OCI-LY7 (cell line): ENCODE data around the gene ACYP2. TPM values are rescaled to one million over a fixed set of nuclear protein-coding genes. Genes with fewer than 3 reads are reported as not detected.

ENCODE experiments used
- BruUV-seq: library from RNA; stranded (reverse); fragments of 400-500 nt; replicated peaks from 2 replicates; lab custom pipeline; 2021; lab: Mats Ljungman, UMichigan
- CTCF ChIA-PET: fragments of 300-600 bp; sonication (Branson Sonifier 250); formaldehyde crosslinking; loops from one replicate; lab custom pipeline; 2022; ENCODE audit warnings: antibody characterized with exemption; ENCODE audit not compliant: unreplicated experiment; lab: Charles Lee
- POLR2A ChIA-PET: fragments of 300-600 bp; sonication (Branson Sonifier 250); formaldehyde crosslinking; loops from one replicate; lab custom pipeline; 2022; ENCODE audit warnings: antibody characterized with exemption; lab: Charles Lee
- DNase-seq: peaks from one replicate; pipeline ENCODE4 v3.0.0-alpha.2; 2015; ENCODE audit warnings: low spot score
- H2AFZ ChIP-seq: fragments of 200-600 bp; sonication (generic), shearing (Covaris generic); 2 replicates; pipeline ENCODE4 v1.6.1; 2014; ENCODE audit warnings: mild to moderate bottlenecking, antibody characterized with exemption, low read length, moderate library complexity
- H3K27ac ChIP-seq: fragments of 200-600 bp; sonication (generic); 2 replicates; pipeline ENCODE4 v1.5.1; 2014; ENCODE audit warnings: mixed run types, low read depth, mild to moderate bottlenecking, moderate library complexity, low read length, inconsistent platforms; ENCODE audit not compliant: poor library complexity, severe bottlenecking
- H3K36me3 ChIP-seq: fragments of 200-600 bp; sonication (generic); 2 replicates; pipeline ENCODE4 v1.6.1; 2014; ENCODE audit warnings: mild to moderate bottlenecking, antibody characterized with exemption, low read length, moderate library complexity, mixed read lengths; ENCODE audit not compliant: insufficient read depth
- H3K4me1 ChIP-seq: fragments of 200-600 bp; sonication (generic); 2 replicates; pipeline ENCODE4 v1.5.1; 2014; ENCODE audit warnings: mild to moderate bottlenecking, low read length; ENCODE audit not compliant: insufficient read depth, poor library complexity, severe bottlenecking
- H3K4me2 ChIP-seq: fragments of 200-600 bp; sonication (generic); 2 replicates; pipeline ENCODE4 v1.6.1; 2014; ENCODE audit warnings: mild to moderate bottlenecking, low read length
- H3K4me3 ChIP-seq: fragments of 200-600 bp; sonication (generic); 2 replicates; pipeline ENCODE4 v1.5.1; 2014; ENCODE audit warnings: mild to moderate bottlenecking, low read depth, low read length; ENCODE audit not compliant: poor library complexity, severe bottlenecking
- H3K79me2 ChIP-seq: fragments of 200-600 bp; sonication (generic); 2 replicates; pipeline ENCODE4 v1.6.1; 2016; ENCODE audit warnings: low read depth, mild to moderate bottlenecking, low read length, moderate library complexity, mixed read lengths; ENCODE audit not compliant: insufficient read depth
- H3K9me2 ChIP-seq: fragments of 200-600 bp; sonication (generic); 2 replicates; pipeline ENCODE4 v1.6.1; 2016; ENCODE audit warnings: mild to moderate bottlenecking, low read length, mixed read lengths; ENCODE audit not compliant: insufficient read depth
- H3K9me3 ChIP-seq: fragments of 200-600 bp; sonication (generic); 2 replicates; pipeline ENCODE4 v1.6.1; 2014; ENCODE audit warnings: mild to moderate bottlenecking, mixed run types, low read length, mixed read lengths
- H4K20me1 ChIP-seq: fragments of 200-600 bp; sonication (generic); 2 replicates; pipeline ENCODE4 v1.6.1; 2014; ENCODE audit warnings: mild to moderate bottlenecking, antibody characterized with exemption, low read length, moderate library complexity, mixed read lengths; ENCODE audit not compliant: insufficient read depth
- EZH2phosphoT487 ChIP-seq: fragments of 200-600 bp; sonication (generic); IDR thresholded peaks from 2 replicates; pipeline ENCODE4 v1.6.1; 2018; ENCODE audit warnings: low read depth, borderline replicate concordance, mild to moderate bottlenecking, mixed run types, antibody characterized with exemption, low read length, moderate library complexity, mixed read lengths
- intact Hi-C: fragments of 100-400 bp; cut with micrococcal nuclease; formaldehyde crosslinking; loops from one replicate; pipeline ENCODE4 v1.10.0; 2022; ENCODE audit not compliant: unreplicated experiment
- total RNA-seq, 2 experiments: library from RNA; depleted of rRNA in 1 of 2; stranded (reverse); fragments of >200 nt in 1 of 2; shearing (Covaris generic) in 1 of 2; gene quantifications; 2 replicates each; pipeline ENCODE4 v1.2.3, GENCODE V29; 2014 to 2022
- TF ChIP-seq, protein P1 (sequence below): fragments of 200-600 bp; sonication (generic); conservative IDR thresholded peaks from 2 replicates; pipeline ENCODE4 v1.5.1; 2014; ENCODE audit warnings: mild to moderate bottlenecking, antibody characterized with exemption, low read length, moderate library complexity, mixed read lengths

Gene ACYP2
- total RNA-seq, 2 experiments from 2014 or later: 18.7 to 20.6 TPM

DNA sequence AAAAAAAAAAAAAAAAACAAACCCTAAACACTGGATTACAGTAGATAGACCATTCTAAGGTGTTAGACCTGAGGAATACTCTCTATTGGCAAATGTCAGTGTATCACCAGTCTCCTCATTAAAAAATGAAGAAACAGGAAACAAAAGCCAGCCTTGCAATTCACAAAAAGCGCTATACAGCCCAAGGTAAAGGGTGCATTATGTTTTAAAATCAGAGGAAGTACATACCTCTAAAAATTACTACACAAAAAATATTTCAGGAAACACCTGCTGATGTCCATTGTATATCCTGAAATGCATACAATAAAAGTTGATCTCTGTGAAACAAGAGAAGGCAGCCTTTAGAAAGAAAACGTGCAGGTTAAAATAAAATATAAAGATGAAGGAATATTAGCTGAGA lies 195.5 kb downstream of the ACYP2 start:
- H3K9me2 ChIP-seq: no peaks in the 10 kb centered on the region
- peak overlapping the region; percentile 47 for H3K4me2 ChIP-seq
- no peaks in the 10 kb centered on the region for H4K20me1 ChIP-seq
- H3K79me2 ChIP-seq: no peaks in the 10 kb centered on the region
- POLR2A ChIA-PET: interaction anchor here (0.7 to 1.4 kb wide), 5 partner anchors 9 to 220 kb away, joined by 3 to 8 read pairs (median 5); no protein-coding TSS in a partner anchor
- no peaks in the 10 kb centered on the region for H3K36me3 ChIP-seq
- CTCF ChIA-PET: no interaction called here
- no TSS peak for BruUV-seq
- peaks cover 15% of the 10 kb centered on the region for H3K4me1 ChIP-seq
- TF ChIP-seq, protein P1, sequence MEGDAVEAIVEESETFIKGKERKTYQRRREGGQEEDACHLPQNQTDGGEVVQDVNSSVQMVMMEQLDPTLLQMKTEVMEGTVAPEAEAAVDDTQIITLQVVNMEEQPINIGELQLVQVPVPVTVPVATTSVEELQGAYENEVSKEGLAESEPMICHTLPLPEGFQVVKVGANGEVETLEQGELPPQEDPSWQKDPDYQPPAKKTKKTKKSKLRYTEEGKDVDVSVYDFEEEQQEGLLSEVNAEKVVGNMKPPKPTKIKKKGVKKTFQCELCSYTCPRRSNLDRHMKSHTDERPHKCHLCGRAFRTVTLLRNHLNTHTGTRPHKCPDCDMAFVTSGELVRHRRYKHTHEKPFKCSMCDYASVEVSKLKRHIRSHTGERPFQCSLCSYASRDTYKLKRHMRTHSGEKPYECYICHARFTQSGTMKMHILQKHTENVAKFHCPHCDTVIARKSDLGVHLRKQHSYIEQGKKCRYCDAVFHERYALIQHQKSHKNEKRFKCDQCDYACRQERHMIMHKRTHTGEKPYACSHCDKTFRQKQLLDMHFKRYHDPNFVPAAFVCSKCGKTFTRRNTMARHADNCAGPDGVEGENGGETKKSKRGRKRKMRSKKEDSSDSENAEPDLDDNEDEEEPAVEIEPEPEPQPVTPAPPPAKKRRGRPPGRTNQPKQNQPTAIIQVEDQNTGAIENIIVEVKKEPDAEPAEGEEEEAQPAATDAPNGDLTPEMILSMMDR: no peak
- TF ChIP-seq EZH2phosphoT487: no peak
- H3K27ac ChIP-seq: no peak overlapping the region
- H2AFZ ChIP-seq: peak overlapping the region; percentile 87; the same call in 1 of the 2 replicates
- peaks cover 10% of the 10 kb centered on the region for H3K9me3 ChIP-seq
- H3K4me3 ChIP-seq: no peak overlapping the region
- DNase-seq: peak; percentile 53
- intact Hi-C loops: no loop called here

DNA sequence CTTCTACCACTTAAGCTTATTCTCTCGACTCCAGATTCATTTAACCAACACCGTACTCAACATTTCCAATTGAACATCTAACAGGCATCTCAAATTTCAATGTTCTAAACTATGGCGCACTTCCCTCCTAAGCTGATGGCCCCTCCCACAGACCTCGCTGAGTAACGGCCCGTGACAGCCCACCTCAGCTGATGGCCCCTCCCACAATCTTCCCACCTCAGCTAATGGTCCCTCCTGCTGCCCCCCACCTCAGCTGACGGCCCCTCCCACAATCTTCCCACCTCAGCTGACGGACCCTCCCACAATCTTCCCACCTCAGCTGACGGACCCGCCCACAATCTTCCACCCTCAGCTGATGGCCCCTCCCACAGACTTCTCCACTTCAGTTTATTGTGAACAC lies 197.7 kb downstream of the ACYP2 start:
- peaks cover 17% of the 10 kb centered on the region for H3K9me3 ChIP-seq
- POLR2A ChIA-PET: no interaction called here
- H3K4me1 ChIP-seq: peaks cover 15% of the 10 kb centered on the region
- intact Hi-C loops: no loop called here
- no peak overlapping the region for H3K27ac ChIP-seq
- TF ChIP-seq EZH2phosphoT487: no peak
- TF ChIP-seq, protein P1: no peak
- H3K4me2 ChIP-seq: no peak overlapping the region
- DNase-seq: no peak
- H3K36me3 ChIP-seq: no peaks in the 10 kb centered on the region
- CTCF ChIA-PET: no interaction called here
- H3K4me3 ChIP-seq: no peak overlapping the region
- H4K20me1 ChIP-seq: no peaks in the 10 kb centered on the region
- H3K9me2 ChIP-seq: no peaks in the 10 kb centered on the region
- H2AFZ ChIP-seq: no peak overlapping the region
- H3K79me2 ChIP-seq: no peaks in the 10 kb centered on the region
- no TSS peak for BruUV-seq

DNA sequence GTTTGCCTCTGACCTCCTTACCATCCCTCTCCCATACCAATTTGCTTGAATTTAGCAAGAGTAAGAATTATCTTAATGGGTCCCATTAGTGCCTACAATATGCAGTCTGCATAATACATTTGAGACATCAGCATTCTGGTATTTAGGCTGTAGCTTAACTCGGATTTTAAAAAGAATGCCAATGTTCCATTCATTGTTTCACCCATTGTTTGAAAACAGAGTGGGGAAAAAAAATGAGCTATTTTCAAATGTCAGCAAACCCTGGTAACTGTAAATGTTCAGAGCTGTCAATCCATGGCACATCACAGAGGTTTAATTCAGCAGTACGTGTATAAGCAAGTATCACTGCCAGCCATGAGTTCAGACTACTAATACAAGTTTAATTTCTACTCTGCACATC lies 202.6 kb downstream of the ACYP2 start:
- TF ChIP-seq, protein P1: no peak
- TF ChIP-seq EZH2phosphoT487: no peak
- Histone ChIP-seq H3K4me1 (no peaks in the 10 kb centered on the region), H3K4me2 (no peak overlapping the region), H3K4me3 (no peak overlapping the region), H4K20me1 (no peaks in the 10 kb centered on the region), H3K27ac (no peak overlapping the region), H2AFZ (0 out of 2 replicates have a peak overlapping the region, but pooled peaks have one; percentile 5), H3K79me2 (no peaks in the 10 kb centered on the region), H3K9me2 (no peaks in the 10 kb centered on the region), H3K36me3 (no peaks in the 10 kb centered on the region), H3K9me3 (peaks cover 17% of the 10 kb centered on the region)
- ChIA-PET CTCF (no interaction called here), POLR2A (interaction anchor here (1.0 kb wide), 1 partner anchor 13 kb away, joined by 3 read pairs; no protein-coding TSS in a partner anchor)
- no TSS peak for BruUV-seq
- intact Hi-C loops: no loop called here
- no peak for DNase-seq
